ENCODE measurements around the gene CELA1.

GRCh38 chr12:51339750-51340149, 6.7 kb downstream of the CELA1 start:
- TF ChIP-seq ZNF30 (CRISPR knock-in tag; IDR thresholded peaks at IDR 0.05): no peak
- TF ChIP-seq NFYB (CRISPR knock-in tag; IDR thresholded peaks at IDR 0.05): no peak
- TF ChIP-seq SMYD3 (CRISPR knock-in tag; IDR thresholded peaks at IDR 0.05): no peak
- TF ChIP-seq CTCF (CRISPR knock-in tag; IDR thresholded peaks at IDR 0.05): no peak
- no peak for TF ChIP-seq EZH2 (conservative IDR thresholded peaks at IDR 0.05; ENCODE audit: low read depth, low read length)
- no peak for TF ChIP-seq ZNF615 (CRISPR knock-in tag; IDR thresholded peaks at IDR 0.05; ENCODE audit: borderline replicate concordance)
- no peak for TF ChIP-seq STAG1 (CRISPR knock-in tag; IDR thresholded peaks at IDR 0.05)
- TF ChIP-seq RAD21 (CRISPR knock-in tag; IDR thresholded peaks at IDR 0.05): no peak
- no peak for TF ChIP-seq TFDP2 (CRISPR knock-in tag; IDR thresholded peaks at IDR 0.05)

All from HepG2 (cell line).